ENCODE data around the gene LUC7L2. TPM values are rescaled to one million over a fixed set of nuclear protein-coding genes. Genes with fewer than 3 reads are reported as not detected.

LUC7L2 gene
- polyA plus RNA-seq (2012; ENCODE audit: insufficient read length, low read depth): 131 TPM

GRCh38 chr7:139359366-139360209, at the start of gene LUC7L2:
Gene LUC7L2 (plus strand): TSS chr7:139359894. CDS start chr7:139360262, 368 bp downstream.
- TF ChIP-seq SIN3A (IDR thresholded peaks at IDR 0.05; ENCODE audit: borderline replicate concordance, insufficient read depth, low read length): 0 out of 2 replicates have a peak, but pooled peaks have one; percentile 29
- peak; percentile 95 for TF ChIP-seq TAF1 (IDR thresholded peaks at IDR 0.05; ENCODE audit: borderline replicate concordance, insufficient read depth, low read length)
- peak in 1 of 2 experiments; percentile 59; a peak in 3 of 4 replicates for TF ChIP-seq REST (IDR thresholded peaks at IDR 0.05; ENCODE audit: insufficient read depth in 1 of 2, low read depth in 2 of 2, low read length in 2 of 2)
- peak; percentile 96 for TF ChIP-seq POLR2AphosphoS5 (IDR thresholded peaks at IDR 0.05; ENCODE audit: low read depth, low read length)
- TF ChIP-seq FOXP2 (optimal IDR thresholded peaks at IDR 0.05; ENCODE audit: borderline replicate concordance, extremely low read depth, extremely low read length, insufficient read depth): peak; percentile 64

GRCh38 chr7:139317939-139318505, 41.7 kb upstream of the LUC7L2 start:
- TF ChIP-seq POLR2AphosphoS5 (IDR thresholded peaks at IDR 0.05; ENCODE audit: low read depth, low read length) (no peak), REST (IDR thresholded peaks at IDR 0.05; ENCODE audit: insufficient read depth in 1 of 2, low read depth in 2 of 2, low read length in 2 of 2) (no peak), TAF1 (IDR thresholded peaks at IDR 0.05; ENCODE audit: borderline replicate concordance, insufficient read depth, low read length) (no peak), FOXP2 (optimal IDR thresholded peaks at IDR 0.05; ENCODE audit: borderline replicate concordance, extremely low read depth, extremely low read length, insufficient read depth) (no peak), SIN3A (IDR thresholded peaks at IDR 0.05; ENCODE audit: borderline replicate concordance, insufficient read depth, low read length) (no peak)

- TF ChIP-seq SIN3A (IDR thresholded peaks at IDR 0.05; ENCODE audit: borderline replicate concordance, insufficient read depth, low read length) (no peak), FOXP2 (optimal IDR thresholded peaks at IDR 0.05; ENCODE audit: borderline replicate concordance, extremely low read depth, extremely low read length, insufficient read depth) (no peak), REST (IDR thresholded peaks at IDR 0.05; ENCODE audit: insufficient read depth in 1 of 2, low read depth in 2 of 2, low read length in 2 of 2) (no peak), POLR2AphosphoS5 (IDR thresholded peaks at IDR 0.05; ENCODE audit: low read depth, low read length) (no peak), TAF1 (IDR thresholded peaks at IDR 0.05; ENCODE audit: borderline replicate concordance, insufficient read depth, low read length) (no peak)
Observed at GRCh38 chr7:139321071-139321745, 38.5 kb upstream of the LUC7L2 start.

GRCh38 chr7:139328375-139328774, 31.3 kb upstream of the LUC7L2 start:
- TF ChIP-seq REST (IDR thresholded peaks at IDR 0.05; ENCODE audit: insufficient read depth in 1 of 2, low read depth in 2 of 2, low read length in 2 of 2): no peak
- TF ChIP-seq TAF1 (IDR thresholded peaks at IDR 0.05; ENCODE audit: borderline replicate concordance, insufficient read depth, low read length): no peak
- TF ChIP-seq SIN3A (IDR thresholded peaks at IDR 0.05; ENCODE audit: borderline replicate concordance, insufficient read depth, low read length): no peak
- TF ChIP-seq FOXP2 (optimal IDR thresholded peaks at IDR 0.05; ENCODE audit: borderline replicate concordance, extremely low read depth, extremely low read length, insufficient read depth): no peak
- no peak for TF ChIP-seq POLR2AphosphoS5 (IDR thresholded peaks at IDR 0.05; ENCODE audit: low read depth, low read length)
